HG03039 (cell line): ENCODE measurements around the gene C22orf31.
"Not testable (repeated sequence)": the region's sequence is repeated elsewhere in the genome, so short reads cannot be mapped to it uniquely, and the experiment has no call there.

ENCODE experiments used
- ATAC-seq: cut with Tn5 transposase; IDR thresholded peaks from one replicate; pipeline ENCODE4 v1.9.1; 2021; ENCODE audit warnings: mild to moderate bottlenecking, moderate library complexity; ENCODE audit not compliant: unreplicated experiment

Gene C22orf31

DNA sequence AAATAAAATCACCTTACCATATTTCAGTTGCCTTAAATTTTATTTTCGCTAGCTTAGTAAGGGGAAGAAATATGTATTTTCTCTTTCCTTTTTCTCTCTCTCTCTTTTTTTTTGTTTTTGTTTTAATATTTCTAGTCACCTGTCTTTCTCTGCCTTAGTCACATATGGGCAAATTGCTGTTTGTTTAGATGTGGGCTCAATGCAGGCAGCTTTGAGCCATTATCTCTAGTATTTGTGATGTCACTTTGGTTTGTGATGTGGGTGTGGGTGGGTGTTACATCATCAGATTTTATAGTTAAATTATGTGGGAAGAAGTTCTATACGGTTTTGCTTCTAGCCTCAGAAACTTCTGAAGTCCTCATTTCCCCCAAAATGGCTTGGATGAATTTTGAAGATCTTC lies at the start of gene C22orf31:
TSS of gene C22orf31 (minus strand) at position 59 of the 400 bp plus-strand sequence. CDS start at position 20, 39 bp downstream.
- no peak for ATAC-seq

DNA sequence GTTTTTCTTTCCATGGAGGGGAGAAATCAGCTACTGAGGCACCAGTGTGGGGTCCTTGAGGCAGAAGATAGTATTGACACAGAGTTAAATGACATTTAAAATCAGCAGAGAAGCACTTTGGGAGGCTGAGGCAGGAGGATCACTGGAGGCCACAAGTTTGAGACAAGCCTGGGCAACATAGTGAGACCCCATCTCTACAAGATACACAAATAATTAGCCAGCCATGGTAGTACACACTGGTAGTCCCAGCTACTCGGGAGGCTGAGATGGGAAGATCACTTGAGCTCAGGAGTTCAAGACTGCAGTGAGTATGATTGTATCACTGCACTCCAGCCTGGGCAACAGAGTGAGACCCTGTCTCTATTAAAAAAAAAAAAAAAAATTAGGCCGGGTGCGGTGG lies 49.3 kb upstream of the C22orf31 start:
- no peak for ATAC-seq

DNA sequence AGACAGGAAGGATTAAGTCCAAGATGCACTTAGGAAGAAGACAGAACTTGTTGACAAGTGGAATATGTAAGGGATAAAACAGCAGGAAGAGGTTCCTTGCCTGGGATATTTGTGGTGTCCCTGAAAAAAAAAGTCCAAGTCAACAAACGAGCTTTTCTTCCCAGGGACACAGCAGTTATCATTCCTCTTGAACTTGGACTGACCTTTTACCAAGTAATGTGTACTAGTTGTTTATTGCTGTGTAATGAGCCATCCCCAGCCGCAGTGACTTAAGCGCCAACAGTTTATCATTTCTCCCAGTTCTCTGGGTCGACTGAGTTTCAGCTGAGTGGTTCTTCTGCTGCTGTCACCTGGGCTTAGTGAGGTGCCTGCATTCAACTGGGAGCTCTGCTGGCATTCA lies 48.2 kb upstream of the C22orf31 start:
- ATAC-seq, result no peak

DNA sequence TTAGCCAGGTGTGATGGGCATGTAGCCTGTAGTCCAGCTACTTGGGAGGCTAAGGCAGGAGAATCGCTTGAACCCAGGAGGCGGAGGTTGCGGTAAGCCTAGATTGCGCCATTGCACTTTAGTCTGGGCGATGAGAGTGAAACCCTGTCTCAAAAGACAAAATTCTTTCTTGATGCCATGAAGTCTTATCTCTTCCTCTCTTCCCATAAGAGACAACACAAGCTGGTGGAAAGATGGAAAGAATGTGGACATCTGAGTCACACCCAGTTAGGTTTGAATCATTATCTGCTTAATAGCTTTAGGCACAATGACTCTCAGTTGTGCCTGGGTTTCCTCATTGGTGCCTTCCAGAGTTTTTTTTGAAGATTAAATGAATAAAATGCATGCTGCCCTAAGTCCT lies 46.5 kb upstream of the C22orf31 start:
- ATAC-seq, result no peak

DNA sequence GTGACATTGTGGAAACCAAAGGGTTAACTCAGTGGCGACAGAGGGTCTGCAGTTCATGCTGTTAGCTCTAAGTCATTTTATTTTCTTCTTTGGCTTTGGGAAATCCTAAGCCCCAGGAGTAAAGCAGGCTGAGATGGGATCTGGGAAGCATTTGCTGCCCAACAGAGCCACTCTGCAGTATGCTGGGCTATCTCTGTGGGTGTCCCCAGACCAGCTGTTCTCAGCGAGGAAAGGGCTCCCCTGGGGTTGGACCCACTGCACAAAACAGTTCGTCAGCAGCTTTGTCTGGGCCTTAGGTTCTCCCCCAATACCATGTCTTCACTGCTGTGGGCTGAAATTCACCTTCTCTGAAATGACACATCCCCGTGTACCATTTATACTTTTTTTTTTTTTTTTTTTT lies 45.2 kb upstream of the C22orf31 start:
- ATAC-seq, result no peak

DNA sequence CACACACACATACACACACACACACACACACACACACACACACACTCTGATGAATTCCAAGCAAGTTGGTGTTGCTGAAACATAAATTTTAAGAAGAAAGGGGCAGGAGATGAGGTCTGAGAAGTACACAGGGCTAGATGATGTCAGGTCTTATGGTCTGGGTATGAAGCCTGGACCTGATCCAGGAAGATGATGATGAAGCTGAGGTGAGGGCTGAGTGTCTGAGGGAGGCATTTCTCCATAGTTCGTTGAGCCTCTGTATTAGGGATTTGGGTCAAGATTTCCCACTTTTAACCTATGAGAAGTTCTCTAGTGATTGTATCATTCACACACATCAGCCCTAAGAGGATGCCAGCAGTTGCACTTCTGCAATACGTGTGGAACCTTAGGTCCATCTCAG lies 43.8 kb upstream of the C22orf31 start:
- ATAC-seq, result no peak

DNA sequence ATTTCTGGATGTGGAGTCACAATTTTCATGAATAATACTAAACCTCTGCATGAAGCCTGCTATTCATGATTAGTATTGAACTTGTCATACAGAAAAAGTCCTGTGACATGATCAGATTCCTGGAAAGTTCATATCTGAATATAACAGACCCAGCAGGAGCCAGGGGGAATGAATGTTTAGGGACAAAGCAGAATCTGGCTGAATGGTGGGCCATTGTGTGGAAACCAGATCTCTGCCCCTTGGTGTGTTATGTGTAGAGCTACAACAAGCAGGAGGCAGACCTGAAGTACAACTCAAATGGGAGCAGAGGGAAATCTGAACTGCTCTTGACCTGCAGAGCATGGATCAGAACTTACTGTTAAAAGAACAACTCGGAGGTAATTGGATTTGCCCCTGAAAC lies 41.5 kb upstream of the C22orf31 start:
- ATAC-seq, result no peak

DNA sequence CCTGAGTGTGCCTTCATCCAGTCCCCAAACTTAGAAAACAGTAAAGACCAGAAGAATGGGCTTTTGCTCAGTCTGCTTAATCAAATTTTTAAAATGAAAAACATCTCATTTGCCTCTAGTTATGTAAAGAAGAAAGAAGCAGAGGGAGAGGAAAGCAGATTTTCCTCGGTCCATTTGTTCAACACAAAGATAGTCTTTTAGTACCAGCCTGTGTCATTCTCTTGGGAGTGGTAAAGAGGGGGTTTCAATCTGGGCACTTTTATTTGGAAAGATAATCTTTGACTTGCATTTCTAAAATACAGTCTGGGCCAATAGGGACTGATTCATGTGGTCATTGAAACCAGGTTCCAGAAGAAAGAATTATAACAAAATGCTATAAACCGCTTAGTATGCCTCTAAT lies 40.7 kb upstream of the C22orf31 start:
- no peak for ATAC-seq

DNA sequence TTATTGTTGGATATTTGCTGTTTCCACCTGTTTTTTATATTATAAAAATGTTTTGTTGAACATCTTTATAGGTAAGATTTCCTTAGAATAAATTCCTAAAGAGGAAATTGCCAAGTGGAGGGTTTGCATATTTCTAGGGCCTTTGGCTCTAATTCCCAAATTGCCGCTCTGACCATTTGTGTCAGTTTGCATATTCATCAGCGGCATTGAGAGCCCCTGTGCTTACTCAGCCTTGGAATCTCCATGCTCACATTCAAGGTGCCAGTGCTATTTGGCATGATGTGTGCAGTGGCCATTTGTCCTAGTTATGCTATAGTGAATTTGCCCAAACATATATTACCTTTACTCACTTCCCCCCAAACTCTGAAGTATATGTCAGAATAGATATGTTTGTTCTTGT lies 36.7 kb upstream of the C22orf31 start:
- no peak for ATAC-seq

DNA sequence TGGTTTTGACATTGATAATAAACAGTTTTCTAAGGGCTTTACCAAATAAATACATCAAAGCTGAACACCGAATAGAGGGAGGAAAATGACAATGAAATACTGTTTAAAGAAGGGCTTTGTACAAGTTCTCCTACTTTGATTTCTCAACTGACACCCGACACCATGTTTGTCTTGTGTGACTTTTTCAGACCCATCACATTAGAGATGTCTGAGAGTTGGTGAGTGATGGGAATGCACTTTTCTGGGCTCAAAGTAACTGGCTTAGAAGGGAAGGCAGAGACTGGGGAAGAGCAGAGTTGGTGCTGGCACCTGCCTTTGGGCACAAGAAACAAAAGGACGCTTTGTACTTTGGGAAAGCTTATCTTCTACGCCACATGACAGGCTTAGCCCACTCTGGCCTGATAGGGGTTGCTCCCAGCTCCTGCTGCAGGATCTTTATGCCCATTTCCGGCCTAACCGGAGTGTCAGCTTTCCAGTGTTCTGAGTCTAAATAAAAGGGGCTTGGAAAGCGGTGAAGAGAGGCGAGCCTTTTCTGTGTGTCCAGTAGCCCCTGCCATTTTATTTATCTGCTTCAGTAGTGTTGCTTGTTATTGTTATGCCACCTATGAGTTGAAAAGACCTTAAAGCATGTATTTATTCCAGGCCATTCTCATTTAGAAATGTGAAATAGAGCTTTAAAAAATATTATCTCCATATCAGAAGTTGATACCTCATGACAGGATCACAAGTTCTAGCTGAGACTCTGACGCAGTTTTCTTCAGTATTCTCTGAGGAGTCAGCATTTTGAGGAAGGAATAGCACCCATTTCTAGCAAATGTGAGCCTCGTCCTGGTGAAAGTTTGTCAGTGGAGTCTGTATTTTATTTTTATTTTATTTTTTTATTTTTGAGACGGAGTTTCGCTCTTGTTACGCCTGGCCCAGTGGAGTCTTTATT lies 35.4 kb upstream of the C22orf31 start:
- ATAC-seq, result no peak

DNA sequence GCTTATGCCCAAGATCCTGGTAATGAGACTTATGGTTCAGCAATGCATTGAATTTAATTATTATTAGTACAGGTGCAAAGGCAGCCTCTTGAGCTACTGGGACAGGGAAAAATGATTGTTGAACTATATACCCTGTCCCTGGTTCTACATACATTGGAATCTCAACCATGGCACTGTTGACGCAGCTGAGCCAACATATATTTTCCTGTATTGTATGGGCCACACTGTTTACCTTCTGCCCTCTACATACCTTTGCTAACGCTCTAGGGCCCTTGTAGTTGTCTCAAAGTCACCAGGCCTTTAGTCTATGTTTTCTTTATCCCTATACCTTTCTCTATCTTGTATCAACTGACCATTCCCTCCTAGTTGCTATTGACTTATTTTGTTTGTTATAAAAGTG lies 33.8 kb upstream of the C22orf31 start:
- ATAC-seq, result no peak

DNA sequence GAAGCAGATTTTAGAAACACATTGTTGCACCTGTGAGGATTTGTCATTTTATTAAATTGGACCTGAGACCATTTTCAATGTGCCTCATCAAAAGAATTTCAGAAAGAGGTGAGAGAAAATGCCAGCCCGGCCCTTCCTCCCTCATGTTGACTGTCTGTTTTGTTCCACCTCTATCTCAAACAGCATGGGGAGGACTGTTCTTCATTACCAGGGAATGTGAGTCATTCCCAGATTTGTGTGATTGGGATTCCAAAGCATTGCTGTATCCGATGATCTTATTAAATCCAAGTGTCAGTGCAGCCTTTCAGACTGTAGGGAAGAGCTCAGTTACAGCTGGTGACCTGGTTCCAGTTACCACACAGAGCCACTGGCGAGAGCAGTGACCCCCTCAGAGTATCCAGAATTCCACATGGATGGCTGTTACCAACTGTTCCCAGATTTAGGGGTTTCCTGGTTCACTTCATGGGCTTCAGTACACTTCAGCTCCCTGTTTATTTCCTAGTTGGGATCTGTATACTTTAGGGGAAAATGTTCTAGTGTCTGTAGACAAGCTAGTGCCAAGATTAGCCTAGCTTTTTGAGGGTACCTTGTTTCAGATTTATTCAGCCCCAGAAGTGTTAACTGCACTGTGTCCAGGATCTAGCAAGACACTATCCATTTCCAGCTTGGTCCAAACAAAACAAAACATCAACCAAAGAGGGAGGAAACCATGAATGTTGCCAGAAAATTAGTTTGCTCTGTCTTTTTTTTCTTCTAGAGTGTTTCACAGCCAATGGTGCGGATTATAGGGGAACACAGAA lies 32.1 kb upstream of the C22orf31 start:
- no peak for ATAC-seq

DNA sequence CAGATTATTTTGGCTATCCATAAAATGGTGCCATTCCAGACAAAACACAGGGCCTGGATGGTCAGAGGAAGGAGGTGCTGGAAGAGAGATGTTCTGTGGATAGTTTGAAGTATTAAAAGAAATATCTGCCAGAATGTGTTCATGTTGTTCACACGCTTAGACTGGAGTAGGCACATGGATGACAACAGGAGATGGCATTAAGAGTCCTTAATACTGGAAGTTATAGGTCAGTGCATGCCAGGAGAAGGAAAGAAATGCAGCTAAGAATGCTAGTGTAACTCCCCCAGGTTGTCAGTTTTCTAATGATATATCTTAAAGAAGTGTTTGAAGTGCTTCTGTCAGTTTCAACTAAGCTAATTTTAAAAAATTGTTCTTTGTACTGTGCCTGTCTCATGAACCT lies 31.4 kb upstream of the C22orf31 start:
- ATAC-seq, result no peak

DNA sequence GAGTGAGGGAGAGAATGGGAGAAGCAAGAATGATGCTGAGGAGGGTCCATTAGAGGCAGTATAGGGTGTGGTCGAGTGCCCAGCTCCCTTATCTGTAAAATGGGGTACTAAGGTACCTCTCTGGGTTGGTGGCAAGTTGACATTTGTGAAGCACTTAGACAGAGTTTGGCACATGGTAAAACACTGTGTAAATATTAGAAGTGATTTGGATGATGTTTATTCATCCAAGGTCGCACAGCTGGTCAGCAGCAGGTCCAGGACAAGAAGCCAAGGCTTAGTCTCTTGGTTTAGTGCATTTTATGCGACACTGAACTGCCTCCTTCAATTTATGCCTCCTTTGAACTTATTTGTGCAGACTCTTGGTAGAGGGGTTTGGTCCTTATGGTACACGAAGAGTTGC lies 30.6 kb upstream of the C22orf31 start:
- ATAC-seq, result no peak

DNA sequence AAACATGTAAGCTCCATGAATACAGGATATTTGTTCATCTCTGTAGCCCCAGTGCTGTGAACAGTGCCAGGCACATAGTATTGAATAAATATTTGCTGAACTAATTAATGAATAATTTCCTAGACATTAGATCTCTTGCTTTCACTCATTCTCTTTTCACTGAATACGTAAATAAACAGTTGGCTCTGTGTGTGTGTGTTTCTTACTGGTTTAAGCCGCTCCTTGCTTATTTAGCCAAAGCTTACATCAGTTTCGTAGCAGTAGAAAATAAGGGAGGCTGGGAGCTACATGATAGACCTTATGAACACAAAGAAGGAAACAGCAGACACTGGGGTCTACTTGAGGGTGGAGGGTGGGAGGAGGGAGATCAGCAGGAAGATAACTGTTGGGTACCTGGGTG lies 28.4 kb upstream of the C22orf31 start:
- no peak for ATAC-seq

DNA sequence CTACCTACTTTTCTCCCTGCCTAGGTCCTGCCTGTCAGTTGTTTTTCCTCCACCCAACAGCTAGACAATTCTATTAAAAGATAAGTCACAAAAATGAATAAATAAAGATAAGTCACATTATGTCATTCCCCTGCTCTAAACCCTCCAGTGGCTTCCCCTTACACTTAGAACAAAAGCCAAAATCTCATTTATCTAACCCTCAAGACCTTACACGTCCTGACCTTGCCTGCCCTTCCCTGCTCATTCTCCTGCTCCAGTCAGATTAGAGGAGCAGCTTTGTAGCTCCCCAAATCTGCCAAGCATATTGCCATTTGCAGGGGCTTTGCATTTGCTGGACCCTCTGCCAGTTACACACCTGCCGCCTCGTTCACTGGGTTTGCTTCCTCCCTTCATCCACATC lies 27.9 kb upstream of the C22orf31 start:
- ATAC-seq, result no peak

DNA sequence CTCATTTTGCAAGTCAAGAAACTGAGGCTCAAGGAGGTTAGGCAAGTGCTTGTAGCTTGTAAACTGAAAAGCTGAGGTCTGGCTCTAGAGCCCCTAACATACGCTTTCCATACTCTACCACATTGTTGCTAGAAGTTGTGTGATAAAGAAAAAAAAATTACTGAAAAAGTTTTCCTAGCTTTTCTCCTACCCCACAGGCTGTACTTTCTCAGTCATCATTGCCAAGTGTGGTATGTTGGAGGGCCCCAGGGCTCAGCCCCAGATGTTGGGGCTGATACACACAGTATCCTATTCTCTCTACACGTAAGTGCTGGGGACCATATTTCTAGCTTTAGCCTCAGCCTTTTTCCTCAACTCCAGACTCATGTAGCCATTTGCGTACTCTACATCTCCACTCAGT lies 27.2 kb upstream of the C22orf31 start:
- ATAC-seq, result no peak

DNA sequence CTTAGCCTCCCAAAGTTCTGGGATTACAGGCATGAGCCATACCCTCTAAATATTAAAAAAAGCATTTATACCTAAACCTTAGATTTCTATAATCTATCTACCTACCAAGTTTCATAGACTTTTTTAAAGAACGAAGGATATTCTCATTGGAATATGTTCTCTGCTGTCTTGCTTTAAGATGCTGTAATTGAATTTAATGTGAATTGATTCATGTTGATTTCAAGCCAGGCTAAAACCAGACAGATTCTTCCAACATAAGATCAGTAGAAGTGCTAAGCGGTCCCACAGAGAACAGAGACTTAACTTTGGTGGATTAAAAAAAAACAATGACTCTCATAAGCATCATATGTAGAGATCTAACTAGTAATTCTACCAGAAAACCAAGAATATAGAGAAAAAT lies 25.4 kb upstream of the C22orf31 start:
- no peak for ATAC-seq

DNA sequence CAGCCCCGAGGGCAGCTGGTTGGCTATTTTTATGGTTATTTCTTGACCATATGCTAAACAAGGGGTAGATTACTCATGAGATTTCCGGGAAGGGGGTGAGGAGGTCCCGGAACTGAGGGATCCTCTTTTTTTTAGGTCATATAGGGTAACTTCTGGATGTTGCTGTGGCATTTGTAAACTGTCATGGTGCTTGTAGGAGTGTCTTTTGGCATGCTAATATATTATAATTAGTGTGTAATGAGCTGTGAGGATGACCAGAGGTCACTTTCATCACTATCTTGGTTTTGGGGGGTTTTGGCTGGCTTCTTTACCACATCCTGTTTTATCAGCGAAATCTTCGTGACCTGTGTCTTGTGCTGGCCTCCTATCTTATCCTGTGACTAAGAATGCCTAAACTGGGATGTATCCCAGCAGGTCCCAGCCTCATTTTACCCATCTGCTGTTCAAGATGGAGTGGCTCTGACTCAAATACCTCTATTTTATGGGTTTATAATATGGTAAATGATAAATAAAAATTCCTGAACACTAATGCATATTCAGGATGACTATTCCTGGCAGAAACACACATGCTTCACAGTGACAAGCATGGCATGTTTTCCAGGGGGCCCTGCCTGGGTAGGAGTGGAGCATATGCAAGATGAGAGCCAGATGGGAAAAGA lies 22.4 kb upstream of the C22orf31 start:
- no peak for ATAC-seq

DNA sequence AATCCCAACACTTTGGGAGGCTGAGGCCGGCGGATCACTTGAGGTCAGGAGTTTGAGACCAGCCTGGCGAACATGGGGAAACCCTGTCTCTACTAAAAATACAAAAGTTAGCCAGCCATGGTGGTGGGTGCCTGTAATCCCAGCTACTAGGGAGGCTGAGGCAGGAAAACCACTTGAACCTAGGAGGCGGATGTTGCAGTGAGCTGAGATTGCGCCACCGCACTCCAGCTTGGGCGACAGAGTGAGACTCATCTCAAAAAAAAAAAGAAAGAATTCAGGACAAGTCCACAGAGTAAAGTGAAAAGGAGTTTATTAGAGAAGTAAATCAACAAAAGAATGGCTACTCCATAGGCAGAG lies 21.9 kb upstream of the C22orf31 start:
- ATAC-seq, result not testable (repeated sequence)

DNA sequence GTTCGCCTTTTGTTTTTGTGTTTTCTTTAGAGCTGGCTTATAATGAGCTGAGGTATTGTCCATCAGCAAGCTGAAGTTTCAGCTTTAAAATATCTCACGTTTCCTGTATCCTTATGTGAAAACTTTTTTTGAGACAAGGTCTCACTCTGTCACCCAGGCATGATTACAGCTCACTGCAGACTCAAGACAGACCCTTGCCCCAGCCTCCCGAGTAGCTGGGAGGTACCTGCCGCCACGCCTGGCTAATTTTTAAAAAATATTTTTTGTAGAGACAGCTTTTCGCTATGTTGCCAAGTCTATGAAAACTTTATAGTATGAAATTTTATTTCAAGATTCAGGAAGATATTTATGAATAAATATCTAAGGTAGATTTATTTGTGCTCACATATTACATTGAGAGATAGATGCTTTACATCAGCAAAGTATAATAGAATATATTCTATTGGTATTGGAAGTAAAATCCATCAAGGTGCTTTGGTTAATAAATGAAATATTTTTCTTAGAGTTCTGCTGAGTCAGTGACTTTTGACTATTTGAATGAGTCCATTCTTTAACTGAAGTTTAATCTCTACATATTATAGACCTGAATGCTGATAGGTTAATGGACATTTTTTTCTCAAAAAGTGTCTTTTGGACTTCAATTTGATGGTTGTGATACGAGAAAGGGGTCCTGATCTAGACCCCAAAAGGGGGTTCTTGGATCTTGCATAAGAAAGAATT lies 21.4 kb upstream of the C22orf31 start:
- ATAC-seq, result no peak
